SK-N-MC (cell line): ENCODE results near the gene TEAD1.

ENCODE experiments used
- EZH2 ChIP-seq: fragments of 200-600 bp; sonication (generic); IDR thresholded peaks from one replicate; pipeline ENCODE4 v1.6.1; 2017; ENCODE audit warnings: antibody characterized with exemption
- FOXP2 ChIP-seq: optimal IDR thresholded peaks from 2 replicates; pipeline ENCODE3; 2011; ENCODE audit warnings: mild to moderate bottlenecking, moderate library complexity; ENCODE audit not compliant: insufficient read depth; ENCODE audit errors: extremely low read length, control extremely low read depth
- POLR2AphosphoS5 ChIP-seq: IDR thresholded peaks from 2 replicates; pipeline ENCODE4 v1.6.1; 2012; ENCODE audit warnings: mild to moderate bottlenecking, low read depth, low read length, borderline replicate concordance

- TF ChIP-seq POLR2AphosphoS5, result no peak
- no peak for TF ChIP-seq EZH2
- TF ChIP-seq FOXP2, result no peak
These were observed 61.0 kb downstream of the TEAD1 start for GRCh38 chr11:12735262-12735661.
